HEK293 (cell line): ENCODE data around the gene DOLK.

Source experiments
- CTCF ChIA-PET: fragments of 350-600 bp; formaldehyde crosslinking; extraction: SDS; loops from one replicate; lab custom pipeline; 2021; ENCODE audit warnings: antibody characterized with exemption; lab: Yijun Ruan, JAX
- POLR2A ChIA-PET: fragments of 300-600 bp; formaldehyde crosslinking; extraction: SDS; loops from one replicate; lab custom pipeline; 2020; ENCODE audit warnings: antibody characterized with exemption, inconsistent platforms; lab: Yijun Ruan, JAX
- H3K27ac ChIP-seq: fragments of 200-500 bp; sonication (Bioruptor generic); 2 replicates; pipeline ENCODE4 v1.5.1; 2014; ENCODE audit warnings: low read depth, low read length, control low read depth, inconsistent platforms; ENCODE audit errors: extremely low read depth
- H3K36me3 ChIP-seq, 2 experiments: fragments of 200-500 bp in 1 of 2; sonication (Bioruptor generic) in 1 of 2; 1 replicate in 1 of 2; 2 replicates in 1 of 2; pipeline ENCODE4 v1.5.1; 2014 to 2017; ENCODE audit warnings: inconsistent platforms in 2 of 2, low read length in 2 of 2; ENCODE audit not compliant: control insufficient read depth in 2 of 2, insufficient read depth in 1 of 2
- H3K4me1 ChIP-seq: fragments of 200-500 bp; sonication (Bioruptor generic); 2 replicates; pipeline ENCODE4 v1.5.1; 2014; ENCODE audit warnings: mild to moderate bottlenecking, low read length, inconsistent platforms; ENCODE audit not compliant: control insufficient read depth, insufficient read depth
- H3K4me3 ChIP-seq: 2 replicates; pipeline ENCODE4 v1.5.1; 2011; ENCODE audit warnings: low read depth, mild to moderate bottlenecking, control low read depth, low read length, moderate library complexity
- H3K9me3 ChIP-seq: fragments of 200-500 bp; sonication (Bioruptor generic); 2 replicates; pipeline ENCODE4 v1.5.1; 2014; ENCODE audit warnings: low read depth, low read length, inconsistent platforms; ENCODE audit not compliant: control insufficient read depth, insufficient read depth
- FEZF1 ChIP-seq: fragments of 450-650 bp; formaldehyde crosslinking; IDR thresholded peaks from 2 replicates; pipeline ENCODE4 v1.5.1; 2016; ENCODE audit warnings: missing biosample characterization, missing genetic modification characterization
- OVOL3 ChIP-seq: fragments of 450-650 bp; formaldehyde crosslinking; IDR thresholded peaks from 2 replicates; pipeline ENCODE4 v1.5.1; 2016; ENCODE audit warnings: missing biosample characterization, missing genetic modification characterization
- ZBTB21 ChIP-seq: fragments of 450-650 bp; formaldehyde crosslinking; IDR thresholded peaks from 2 replicates; pipeline ENCODE4 v1.5.1; 2017; ENCODE audit warnings: missing biosample characterization, missing genetic modification characterization
- ZIC2 ChIP-seq: fragments of 450-650 bp; formaldehyde crosslinking; IDR thresholded peaks from 2 replicates; pipeline ENCODE4 v1.5.1; 2016; ENCODE audit warnings: missing biosample characterization, missing genetic modification characterization
- ZNF112 ChIP-seq: fragments of 450-650 bp; formaldehyde crosslinking; IDR thresholded peaks from 2 replicates; pipeline ENCODE4 v1.5.0; 2017; ENCODE audit warnings: missing biosample characterization, missing genetic modification characterization
- ZNF335 ChIP-seq: fragments of 450-650 bp; formaldehyde crosslinking; conservative IDR thresholded peaks from 2 replicates; pipeline ENCODE4 v1.5.1; 2016; ENCODE audit warnings: missing biosample characterization, missing genetic modification characterization
- ZNF623 ChIP-seq: fragments of 450-650 bp; formaldehyde crosslinking; IDR thresholded peaks from 2 replicates; pipeline ENCODE4 v1.5.1; 2016; ENCODE audit warnings: missing biosample characterization, missing genetic modification characterization
- ZNF777 ChIP-seq: fragments of 450-650 bp; formaldehyde crosslinking; IDR thresholded peaks from 2 replicates; pipeline ENCODE4 v1.5.1; 2017; ENCODE audit warnings: missing biosample characterization, missing genetic modification characterization, borderline replicate concordance
- TF ChIP-seq, protein P1 (sequence below): fragments of 450-650 bp; formaldehyde crosslinking; IDR thresholded peaks from 2 replicates; pipeline ENCODE4 v1.5.1; 2016; ENCODE audit warnings: missing biosample characterization, missing genetic modification characterization
- TF ChIP-seq, protein P2 (sequence below): fragments of 450-650 bp; formaldehyde crosslinking; IDR thresholded peaks from 2 replicates; pipeline ENCODE4 v1.5.1; 2017; ENCODE audit warnings: missing biosample characterization, missing genetic modification characterization
- TF ChIP-seq, protein P3 (sequence below): fragments of 450-650 bp; formaldehyde crosslinking; IDR thresholded peaks from 2 replicates; pipeline ENCODE4 v1.5.1; 2016; ENCODE audit warnings: missing biosample characterization, missing genetic modification characterization
- TF ChIP-seq, protein P4 (sequence below): fragments of 450-650 bp; formaldehyde crosslinking; IDR thresholded peaks from 2 replicates; pipeline ENCODE4 v1.5.1; 2017; ENCODE audit warnings: missing biosample characterization, missing genetic modification characterization
- TF ChIP-seq, protein P5 (sequence below): fragments of 450-650 bp; formaldehyde crosslinking; IDR thresholded peaks from 2 replicates; pipeline ENCODE4 v1.5.1; 2017; ENCODE audit warnings: missing biosample characterization, mild to moderate bottlenecking, missing genetic modification characterization, moderate library complexity
- TF ChIP-seq, protein P6 (sequence below): fragments of 450-650 bp; formaldehyde crosslinking; IDR thresholded peaks from 2 replicates; pipeline ENCODE4 v1.5.1; 2016; ENCODE audit warnings: missing biosample characterization, missing genetic modification characterization

The DOLK gene

DNA sequence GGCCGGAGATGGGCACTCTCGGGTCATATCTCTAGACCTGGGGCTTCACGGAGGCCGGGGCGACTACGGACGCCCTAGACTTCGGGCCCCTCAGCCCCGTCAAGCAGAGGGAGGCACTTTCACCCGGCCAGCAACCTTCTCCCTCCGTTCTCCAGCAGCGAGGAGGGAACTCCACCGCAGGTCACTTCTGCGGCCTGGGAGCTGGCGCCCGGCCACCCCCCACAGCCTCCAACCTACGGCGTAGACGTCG is 201 bp downstream of the DOLK start:
- Histone ChIP-seq H3K9me3 (no peaks in the 10 kb centered on the region), H3K4me3 (peak overlapping the region; percentile 96), H3K36me3 (peaks cover 18 to 29% of the 10 kb centered on the region in 2 experiments; a peak in 2 of 3 replicates), H3K27ac (peak overlapping the region; percentile 83), H3K4me1 (no peaks in the 10 kb centered on the region)
- CTCF ChIA-PET = interaction anchor here (2.6 kb wide), 1 partner anchor 19 kb away, joined by 8 read pairs; no protein-coding TSS in a partner anchor
- POLR2A ChIA-PET = interaction anchor here (0.6 to 1.0 kb wide), 2 partner anchors 27 to 491 kb away, joined by 4 to 5 read pairs; partner anchors contain the start of gene ODF2
- TF ChIP-seq, protein P1, sequence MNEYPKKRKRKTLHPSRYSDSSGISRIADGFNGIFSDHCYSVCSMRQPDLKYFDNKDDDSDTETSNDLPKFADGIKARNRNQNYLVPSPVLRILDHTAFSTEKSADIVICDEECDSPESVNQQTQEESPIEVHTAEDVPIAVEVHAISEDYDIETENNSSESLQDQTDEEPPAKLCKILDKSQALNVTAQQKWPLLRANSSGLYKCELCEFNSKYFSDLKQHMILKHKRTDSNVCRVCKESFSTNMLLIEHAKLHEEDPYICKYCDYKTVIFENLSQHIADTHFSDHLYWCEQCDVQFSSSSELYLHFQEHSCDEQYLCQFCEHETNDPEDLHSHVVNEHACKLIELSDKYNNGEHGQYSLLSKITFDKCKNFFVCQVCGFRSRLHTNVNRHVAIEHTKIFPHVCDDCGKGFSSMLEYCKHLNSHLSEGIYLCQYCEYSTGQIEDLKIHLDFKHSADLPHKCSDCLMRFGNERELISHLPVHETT = peak; percentile 40; the same call in 1 of the 2 replicates
- TF ChIP-seq, protein P2, sequence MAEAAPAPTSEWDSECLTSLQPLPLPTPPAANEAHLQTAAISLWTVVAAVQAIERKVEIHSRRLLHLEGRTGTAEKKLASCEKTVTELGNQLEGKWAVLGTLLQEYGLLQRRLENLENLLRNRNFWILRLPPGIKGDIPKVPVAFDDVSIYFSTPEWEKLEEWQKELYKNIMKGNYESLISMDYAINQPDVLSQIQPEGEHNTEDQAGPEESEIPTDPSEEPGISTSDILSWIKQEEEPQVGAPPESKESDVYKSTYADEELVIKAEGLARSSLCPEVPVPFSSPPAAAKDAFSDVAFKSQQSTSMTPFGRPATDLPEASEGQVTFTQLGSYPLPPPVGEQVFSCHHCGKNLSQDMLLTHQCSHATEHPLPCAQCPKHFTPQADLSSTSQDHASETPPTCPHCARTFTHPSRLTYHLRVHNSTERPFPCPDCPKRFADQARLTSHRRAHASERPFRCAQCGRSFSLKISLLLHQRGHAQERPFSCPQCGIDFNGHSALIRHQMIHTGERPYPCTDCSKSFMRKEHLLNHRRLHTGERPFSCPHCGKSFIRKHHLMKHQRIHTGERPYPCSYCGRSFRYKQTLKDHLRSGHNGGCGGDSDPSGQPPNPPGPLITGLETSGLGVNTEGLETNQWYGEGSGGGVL (tag by site-specific recombination) = 0 out of 2 replicates have a peak, but pooled peaks have one; percentile 6
- TF ChIP-seq ZNF777 (tag by site-specific recombination) = 0 out of 2 replicates have a peak, but pooled peaks have one; percentile 34
- 0 out of 2 replicates have a peak, but pooled peaks have one; percentile 8 for TF ChIP-seq ZBTB21 (tag by site-specific recombination)
- TF ChIP-seq ZNF335 = peak; percentile 84
- 0 out of 2 replicates have a peak, but pooled peaks have one; percentile 8 for TF ChIP-seq FEZF1 (tag by site-specific recombination)
- peak; percentile 47 for TF ChIP-seq ZIC2 (tag by site-specific recombination)
- TF ChIP-seq, protein P3, sequence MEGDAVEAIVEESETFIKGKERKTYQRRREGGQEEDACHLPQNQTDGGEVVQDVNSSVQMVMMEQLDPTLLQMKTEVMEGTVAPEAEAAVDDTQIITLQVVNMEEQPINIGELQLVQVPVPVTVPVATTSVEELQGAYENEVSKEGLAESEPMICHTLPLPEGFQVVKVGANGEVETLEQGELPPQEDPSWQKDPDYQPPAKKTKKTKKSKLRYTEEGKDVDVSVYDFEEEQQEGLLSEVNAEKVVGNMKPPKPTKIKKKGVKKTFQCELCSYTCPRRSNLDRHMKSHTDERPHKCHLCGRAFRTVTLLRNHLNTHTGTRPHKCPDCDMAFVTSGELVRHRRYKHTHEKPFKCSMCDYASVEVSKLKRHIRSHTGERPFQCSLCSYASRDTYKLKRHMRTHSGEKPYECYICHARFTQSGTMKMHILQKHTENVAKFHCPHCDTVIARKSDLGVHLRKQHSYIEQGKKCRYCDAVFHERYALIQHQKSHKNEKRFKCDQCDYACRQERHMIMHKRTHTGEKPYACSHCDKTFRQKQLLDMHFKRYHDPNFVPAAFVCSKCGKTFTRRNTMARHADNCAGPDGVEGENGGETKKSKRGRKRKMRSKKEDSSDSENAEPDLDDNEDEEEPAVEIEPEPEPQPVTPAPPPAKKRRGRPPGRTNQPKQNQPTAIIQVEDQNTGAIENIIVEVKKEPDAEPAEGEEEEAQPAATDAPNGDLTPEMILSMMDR (tag by site-specific recombination) = 0 out of 2 replicates have a peak, but pooled peaks have one; percentile 7
- TF ChIP-seq ZNF112 (tag by site-specific recombination) = no peak
- TF ChIP-seq, protein P4, sequence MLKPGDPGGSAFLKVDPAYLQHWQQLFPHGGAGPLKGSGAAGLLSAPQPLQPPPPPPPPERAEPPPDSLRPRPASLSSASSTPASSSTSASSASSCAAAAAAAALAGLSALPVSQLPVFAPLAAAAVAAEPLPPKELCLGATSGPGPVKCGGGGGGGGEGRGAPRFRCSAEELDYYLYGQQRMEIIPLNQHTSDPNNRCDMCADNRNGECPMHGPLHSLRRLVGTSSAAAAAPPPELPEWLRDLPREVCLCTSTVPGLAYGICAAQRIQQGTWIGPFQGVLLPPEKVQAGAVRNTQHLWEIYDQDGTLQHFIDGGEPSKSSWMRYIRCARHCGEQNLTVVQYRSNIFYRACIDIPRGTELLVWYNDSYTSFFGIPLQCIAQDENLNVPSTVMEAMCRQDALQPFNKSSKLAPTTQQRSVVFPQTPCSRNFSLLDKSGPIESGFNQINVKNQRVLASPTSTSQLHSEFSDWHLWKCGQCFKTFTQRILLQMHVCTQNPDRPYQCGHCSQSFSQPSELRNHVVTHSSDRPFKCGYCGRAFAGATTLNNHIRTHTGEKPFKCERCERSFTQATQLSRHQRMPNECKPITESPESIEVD (tag by site-specific recombination) = no peak
- TF ChIP-seq, protein P5, sequence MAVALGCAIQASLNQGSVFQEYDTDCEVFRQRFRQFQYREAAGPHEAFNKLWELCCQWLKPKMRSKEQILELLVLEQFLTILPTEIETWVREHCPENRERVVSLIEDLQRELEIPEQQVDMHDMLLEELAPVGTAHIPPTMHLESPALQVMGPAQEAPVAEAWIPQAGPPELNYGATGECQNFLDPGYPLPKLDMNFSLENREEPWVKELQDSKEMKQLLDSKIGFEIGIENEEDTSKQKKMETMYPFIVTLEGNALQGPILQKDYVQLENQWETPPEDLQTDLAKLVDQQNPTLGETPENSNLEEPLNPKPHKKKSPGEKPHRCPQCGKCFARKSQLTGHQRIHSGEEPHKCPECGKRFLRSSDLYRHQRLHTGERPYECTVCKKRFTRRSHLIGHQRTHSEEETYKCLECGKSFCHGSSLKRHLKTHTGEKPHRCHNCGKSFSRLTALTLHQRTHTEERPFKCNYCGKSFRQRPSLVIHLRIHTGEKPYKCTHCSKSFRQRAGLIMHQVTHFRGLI (tag by site-specific recombination) = no peak

DNA sequence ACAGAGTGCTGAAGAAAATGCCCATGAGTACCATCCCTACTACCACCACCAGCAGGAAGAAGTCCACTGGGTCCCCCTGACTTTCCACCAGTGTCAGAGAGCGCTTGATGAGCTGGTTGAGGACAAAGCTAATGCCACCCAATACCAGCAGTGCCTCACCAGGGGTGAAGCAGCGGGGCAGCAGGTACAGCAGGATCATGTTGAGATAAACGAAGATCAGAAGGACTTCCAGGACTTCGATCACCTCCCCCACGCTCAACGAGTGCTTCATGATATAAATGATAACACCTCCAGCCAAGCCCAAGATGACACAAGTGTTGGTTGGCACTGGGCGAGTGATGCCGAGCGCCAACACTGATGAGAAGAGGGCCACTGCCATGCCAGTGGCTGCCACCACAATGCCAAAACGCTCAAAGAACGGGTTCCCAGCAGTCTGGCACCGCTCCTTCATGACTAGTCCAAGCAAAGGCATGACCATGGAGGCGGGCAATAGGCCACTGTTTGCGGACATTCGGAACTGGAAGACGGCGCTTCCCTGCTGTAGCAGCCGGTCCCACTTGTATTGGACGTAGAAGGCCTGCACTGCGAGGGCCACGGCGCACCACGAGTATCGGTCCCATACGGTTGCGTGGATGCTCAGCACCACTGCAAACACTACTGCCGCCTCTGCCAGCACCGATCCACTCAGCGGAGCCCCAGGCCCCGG is 679 bp downstream of the DOLK start:
- TF ChIP-seq ZNF623 (tag by site-specific recombination) = no peak
- TF ChIP-seq, protein P6, sequence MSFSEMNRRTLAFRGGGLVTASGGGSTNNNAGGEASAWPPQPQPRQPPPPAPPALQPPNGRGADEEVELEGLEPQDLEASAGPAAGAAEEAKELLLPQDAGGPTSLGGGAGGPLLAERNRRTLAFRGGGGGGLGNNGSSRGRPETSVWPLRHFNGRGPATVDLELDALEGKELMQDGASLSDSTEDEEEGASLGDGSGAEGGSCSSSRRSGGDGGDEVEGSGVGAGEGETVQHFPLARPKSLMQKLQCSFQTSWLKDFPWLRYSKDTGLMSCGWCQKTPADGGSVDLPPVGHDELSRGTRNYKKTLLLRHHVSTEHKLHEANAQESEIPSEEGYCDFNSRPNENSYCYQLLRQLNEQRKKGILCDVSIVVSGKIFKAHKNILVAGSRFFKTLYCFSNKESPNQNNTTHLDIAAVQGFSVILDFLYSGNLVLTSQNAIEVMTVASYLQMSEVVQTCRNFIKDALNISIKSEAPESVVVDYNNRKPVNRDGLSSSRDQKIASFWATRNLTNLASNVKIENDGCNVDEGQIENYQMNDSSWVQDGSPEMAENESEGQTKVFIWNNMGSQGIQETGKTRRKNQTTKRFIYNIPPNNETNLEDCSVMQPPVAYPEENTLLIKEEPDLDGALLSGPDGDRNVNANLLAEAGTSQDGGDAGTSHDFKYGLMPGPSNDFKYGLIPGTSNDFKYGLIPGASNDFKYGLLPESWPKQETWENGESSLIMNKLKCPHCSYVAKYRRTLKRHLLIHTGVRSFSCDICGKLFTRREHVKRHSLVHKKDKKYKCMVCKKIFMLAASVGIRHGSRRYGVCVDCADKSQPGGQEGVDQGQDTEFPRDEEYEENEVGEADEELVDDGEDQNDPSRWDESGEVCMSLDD = no peak
- no peak for TF ChIP-seq OVOL3 (tag by site-specific recombination)
- TF ChIP-seq, all 188 proteins: peak for 0
- Histone ChIP-seq H3K27ac (peak overlapping the region; percentile 83; the same call in 1 of the 2 replicates), H3K9me3 (no peaks in the 10 kb centered on the region), H3K4me1 (no peaks in the 10 kb centered on the region), H3K4me3 (peak overlapping the region; percentile 96), H3K36me3 (peaks cover 18 to 29% of the 10 kb centered on the region in 2 experiments; a peak in 2 of 3 replicates)
- ChIA-PET POLR2A (interaction anchor here (1.0 kb wide), 1 partner anchor 28 kb away, joined by 4 read pairs; no protein-coding TSS in a partner anchor), CTCF (interaction anchor here (0.7 to 2.6 kb wide), 2 partner anchors 18 to 121 kb away, joined by 3 to 8 read pairs; no protein-coding TSS in a partner anchor)
